Measurements from ENCODE around the gene VCAM1.

GRCh38 chr1:100786870-100787269 lies 67.3 kb downstream of the VCAM1 start:
- no peak for TF ChIP-seq POLR2A (IDR thresholded peaks at IDR 0.05; ENCODE audit: low read length)
- TF ChIP-seq, protein P1, sequence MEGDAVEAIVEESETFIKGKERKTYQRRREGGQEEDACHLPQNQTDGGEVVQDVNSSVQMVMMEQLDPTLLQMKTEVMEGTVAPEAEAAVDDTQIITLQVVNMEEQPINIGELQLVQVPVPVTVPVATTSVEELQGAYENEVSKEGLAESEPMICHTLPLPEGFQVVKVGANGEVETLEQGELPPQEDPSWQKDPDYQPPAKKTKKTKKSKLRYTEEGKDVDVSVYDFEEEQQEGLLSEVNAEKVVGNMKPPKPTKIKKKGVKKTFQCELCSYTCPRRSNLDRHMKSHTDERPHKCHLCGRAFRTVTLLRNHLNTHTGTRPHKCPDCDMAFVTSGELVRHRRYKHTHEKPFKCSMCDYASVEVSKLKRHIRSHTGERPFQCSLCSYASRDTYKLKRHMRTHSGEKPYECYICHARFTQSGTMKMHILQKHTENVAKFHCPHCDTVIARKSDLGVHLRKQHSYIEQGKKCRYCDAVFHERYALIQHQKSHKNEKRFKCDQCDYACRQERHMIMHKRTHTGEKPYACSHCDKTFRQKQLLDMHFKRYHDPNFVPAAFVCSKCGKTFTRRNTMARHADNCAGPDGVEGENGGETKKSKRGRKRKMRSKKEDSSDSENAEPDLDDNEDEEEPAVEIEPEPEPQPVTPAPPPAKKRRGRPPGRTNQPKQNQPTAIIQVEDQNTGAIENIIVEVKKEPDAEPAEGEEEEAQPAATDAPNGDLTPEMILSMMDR (IDR thresholded peaks at IDR 0.05) = no peak
- no peak for TF ChIP-seq JUNB (IDR thresholded peaks at IDR 0.05)
- no peak for TF ChIP-seq E2F6 (IDR thresholded peaks at IDR 0.05; ENCODE audit: borderline replicate concordance, low read depth)
- no peak for TF ChIP-seq HES2 (IDR thresholded peaks at IDR 0.05)
- TF ChIP-seq HDAC2 (IDR thresholded peaks at IDR 0.05) = no peak
- TF ChIP-seq CEBPB (IDR thresholded peaks at IDR 0.05) = no peak
- no peak for TF ChIP-seq ZNF302 (CRISPR knock-in tag; IDR thresholded peaks at IDR 0.05)
- TF ChIP-seq, protein P2, sequence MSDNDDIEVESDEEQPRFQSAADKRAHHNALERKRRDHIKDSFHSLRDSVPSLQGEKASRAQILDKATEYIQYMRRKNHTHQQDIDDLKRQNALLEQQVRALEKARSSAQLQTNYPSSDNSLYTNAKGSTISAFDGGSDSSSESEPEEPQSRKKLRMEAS (IDR thresholded peaks at IDR 0.05) = no peak
- TF ChIP-seq REST (IDR thresholded peaks at IDR 0.05) = no peak
- TF ChIP-seq NFE2L2 (conservative IDR thresholded peaks at IDR 0.05; ENCODE audit: low read length) = no peak
- no peak for TF ChIP-seq HEYL (CRISPR knock-in tag; IDR thresholded peaks at IDR 0.05)

All from A549 (cell line).